Panc1 (cell line): ENCODE measurements around the gene NR6A1. TPM values are rescaled to one million over a fixed set of nuclear protein-coding genes. Genes with fewer than 3 reads are reported as not detected.

Source experiments
- ATAC-seq: fragments of 200-7000 bp; cut with Tn5 transposase; 2 replicates; pipeline ENCODE4 v1.9.1; 2020; ENCODE audit warnings: mild to moderate bottlenecking, moderate library complexity
- BruUV-seq: library from RNA; stranded (reverse); fragments of 400-500 nt; replicated peaks from 2 replicates; lab custom pipeline; 2021; lab: Mats Ljungman, UMichigan
- CTCF ChIA-PET: fragments of 300-600 bp; sonication (Branson Sonifier 250); formaldehyde crosslinking; loops from one replicate; lab custom pipeline; 2022; ENCODE audit warnings: antibody characterized with exemption; lab: Charles Lee
- POLR2A ChIA-PET: fragments of 300-600 bp; sonication (Branson Sonifier 250); formaldehyde crosslinking; loops from one replicate; lab custom pipeline; 2022; ENCODE audit warnings: antibody characterized with exemption; lab: Charles Lee
- DNase-seq: peaks from one replicate; pipeline ENCODE4 v3.0.0-alpha.2; 2010; ENCODE audit warnings: low read depth, low spot score
- H3K27ac ChIP-seq: 2 replicates; pipeline ENCODE4 v1.5.1; 2011; ENCODE audit warnings: mild to moderate bottlenecking, low read length, inconsistent platforms
- H3K27me3 ChIP-seq: fragments of 200-500 bp; sonication (Bioruptor generic); 2 replicates; pipeline ENCODE4 v1.6.0; 2014; ENCODE audit warnings: low read length, inconsistent platforms; ENCODE audit not compliant: control insufficient read depth, insufficient read depth
- H3K36me3 ChIP-seq: fragments of 200-500 bp; sonication (Bioruptor generic); 2 replicates; pipeline ENCODE4 v1.5.1; 2014; ENCODE audit warnings: inconsistent platforms, mild to moderate bottlenecking, low read length, moderate library complexity; ENCODE audit not compliant: control insufficient read depth, insufficient read depth
- H3K4me1 ChIP-seq: 2 replicates; pipeline ENCODE4 v1.5.1; 2011; ENCODE audit warnings: inconsistent platforms, mild to moderate bottlenecking, low read length, moderate library complexity; ENCODE audit not compliant: control insufficient read depth, insufficient read depth
- H3K4me3 ChIP-seq, 2 experiments: 2 replicates each; pipeline ENCODE4 v1.5.1; 2011 to 2012; ENCODE audit warnings: low read depth in 2 of 2, low read length in 2 of 2, mild to moderate bottlenecking in 2 of 2, inconsistent platforms in 1 of 2, moderate library complexity in 1 of 2
- H3K9me3 ChIP-seq: fragments of 200-500 bp; sonication (Bioruptor generic); 2 replicates; pipeline ENCODE4 v1.5.1; 2014; ENCODE audit warnings: low read depth, mild to moderate bottlenecking, inconsistent platforms, low read length, moderate library complexity; ENCODE audit not compliant: control insufficient read depth, insufficient read depth
- CTCF ChIP-seq: fragments of 450-650 bp; IDR thresholded peaks from 2 replicates; pipeline ENCODE4 v1.5.1; 2017; ENCODE audit warnings: mild to moderate bottlenecking
- POLR2AphosphoS5 ChIP-seq: IDR thresholded peaks from 2 replicates; pipeline ENCODE4 v1.6.1; 2012; ENCODE audit warnings: mild to moderate bottlenecking, low read depth, low read length, moderate library complexity
- REST ChIP-seq, 2 experiments: IDR thresholded peaks; 2 replicates each; pipeline ENCODE4 v1.6.1; 2011 to 2012; ENCODE audit warnings: low read depth in 2 of 2, control low read depth in 1 of 2, low read length in 1 of 2, mild to moderate bottlenecking in 1 of 2, moderate library complexity in 1 of 2; ENCODE audit not compliant: insufficient read depth in 1 of 2
- SIN3A ChIP-seq: IDR thresholded peaks from 2 replicates; pipeline ENCODE4 v1.6.1; 2012; ENCODE audit warnings: low read depth, mild to moderate bottlenecking, low read length, moderate library complexity, borderline replicate concordance; ENCODE audit not compliant: insufficient read depth
- TCF7L2 ChIP-seq: IDR thresholded peaks from 2 replicates; pipeline ENCODE4 v1.6.1; 2011; ENCODE audit warnings: mild to moderate bottlenecking, low read depth, low read length, inconsistent platforms
- in situ Hi-C: cut with HindIII; loops from 2 replicates; pipeline ENCODE4 v1.10.0; 2016; ENCODE audit warnings: low sequenced_read_pairs, low pct_unique_long_range_greater_than_20kb
- intact Hi-C: fragments of 100-400 bp; cut with micrococcal nuclease; formaldehyde crosslinking; loops from one replicate; pipeline ENCODE4 v1.10.0; 2022; ENCODE audit not compliant: unreplicated experiment
- total RNA-seq: library from RNA; stranded (reverse); gene quantifications from one replicate; pipeline ENCODE4 v1.2.1, GENCODE V29; 2021; ENCODE audit not compliant: unreplicated experiment

The NR6A1 gene
- total RNA-seq, 1 experiment from 2014 or later, result 7.6 TPM

GRCh38 chr9:124661271-124661670 lies 109.8 kb downstream of the NR6A1 start:
- CTCF ChIA-PET, result no interaction called here
- no peak for ATAC-seq
- no TSS peak for BruUV-seq
- H3K27ac ChIP-seq, result peak overlapping the region; percentile 98
- no peaks in the 10 kb centered on the region for H3K27me3 ChIP-seq
- no peak for TF ChIP-seq CTCF
- TF ChIP-seq TCF7L2, result no peak
- no peak for TF ChIP-seq POLR2AphosphoS5
- TF ChIP-seq SIN3A, result no peak
- no peak for TF ChIP-seq REST (IDR thresholded peaks at IDR 0.05; ENCODE audit: insufficient read depth in 1 of 2, low read depth in 2 of 2, low read length in 1 of 2)
- POLR2A ChIA-PET, result interaction anchor here (0.6 kb wide), 1 partner anchor 37 kb away, joined by 6 read pairs; no protein-coding TSS in a partner anchor
- H3K4me3 ChIP-seq, result peak overlapping the region; percentile 15 to 73; a peak in 3 of 4 replicates
- intact Hi-C loops (loop anchor here (5.0 kb wide), 1 partner anchor 39 kb away; no protein-coding TSS in a partner anchor), in situ Hi-C loops (no loop called here)
- no peaks in the 10 kb centered on the region for H3K9me3 ChIP-seq
- no peaks in the 10 kb centered on the region for H3K36me3 ChIP-seq
- no peak for DNase-seq
- peaks cover 50% of the 10 kb centered on the region for H3K4me1 ChIP-seq

DNA sequence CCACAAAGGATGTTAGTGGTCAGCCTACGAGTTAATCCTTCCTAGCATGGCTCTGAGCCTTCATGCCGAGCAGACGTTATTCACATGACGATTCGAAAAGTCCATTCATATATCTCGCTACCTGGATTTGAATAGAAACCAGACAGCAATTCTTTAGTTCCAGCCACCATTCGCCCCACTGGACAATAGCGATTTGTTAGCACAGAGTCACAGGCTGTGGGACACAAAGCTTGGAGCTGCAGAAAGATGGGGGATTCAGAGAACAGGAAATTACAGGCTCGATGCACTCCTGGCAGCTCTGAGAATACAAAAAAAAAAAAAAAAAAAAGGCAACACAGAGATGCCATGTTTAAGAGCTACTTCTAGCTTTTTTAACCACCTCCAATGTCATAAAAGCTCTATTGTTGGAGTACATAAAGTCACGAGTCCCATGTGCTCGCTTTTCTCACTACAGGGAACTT lies 110.7 kb downstream of the NR6A1 start:
- H3K36me3 ChIP-seq, result no peaks in the 10 kb centered on the region
- DNase-seq, result no peak
- H3K4me1 ChIP-seq, result peaks cover 43% of the 10 kb centered on the region
- H3K4me3 ChIP-seq, result peak overlapping the region; percentile 73 to 77
- no peaks in the 10 kb centered on the region for H3K27me3 ChIP-seq
- TF ChIP-seq CTCF (no peak), SIN3A (no peak), TCF7L2 (no peak), POLR2AphosphoS5 (no peak), REST (IDR thresholded peaks at IDR 0.05; ENCODE audit: insufficient read depth in 1 of 2, low read depth in 2 of 2, low read length in 1 of 2) (no peak)
- no TSS peak for BruUV-seq
- no peaks in the 10 kb centered on the region for H3K9me3 ChIP-seq
- in situ Hi-C loops, result no loop called here
- 0 out of 2 replicates have a peak, but pooled peaks have one; percentile 13 for ATAC-seq
- H3K27ac ChIP-seq, result peak overlapping the region; percentile 98
- intact Hi-C loops, result loop anchor here (5.0 kb wide), 1 partner anchor 38 kb away; no protein-coding TSS in a partner anchor
- POLR2A ChIA-PET, result interaction anchor here (1.0 kb wide), 1 partner anchor 113 kb away, joined by 9 read pairs; no protein-coding TSS in a partner anchor
- CTCF ChIA-PET, result interaction anchor here (1.2 kb wide), 1 partner anchor 43 kb away, joined by 3 read pairs; no protein-coding TSS in a partner anchor
